OCI-LY1 (cell line): ENCODE data around the gene TCEA3.

ENCODE experiments used
- H2AFZ ChIP-seq: fragments of 200-600 bp; sonication (generic), shearing (Covaris generic); 2 replicates; pipeline ENCODE4 v1.6.0; 2014; ENCODE audit warnings: antibody characterized with exemption, mild to moderate bottlenecking, low read length
- H3F3A ChIP-seq: fragments of 200-600 bp; sonication (generic), shearing (Covaris generic); 2 replicates; pipeline ENCODE4 v1.6.0; 2014; ENCODE audit warnings: mild to moderate bottlenecking, antibody characterized with exemption, low read length, moderate library complexity; ENCODE audit not compliant: insufficient read depth
- H3K27ac ChIP-seq: fragments of 200-600 bp; sonication (generic); 2 replicates; pipeline ENCODE4 v1.5.1; 2014; ENCODE audit warnings: low read length, mixed run types, mild to moderate bottlenecking, low read depth; ENCODE audit not compliant: poor library complexity, severe bottlenecking
- H3K27me3 ChIP-seq: fragments of 200-600 bp; sonication (generic); 2 replicates; pipeline ENCODE4 v1.6.0; 2014; ENCODE audit warnings: antibody characterized with exemption, mild to moderate bottlenecking, low read length, moderate library complexity; ENCODE audit not compliant: insufficient read depth
- H3K36me3 ChIP-seq: fragments of 200-600 bp; sonication (generic); 2 replicates; pipeline ENCODE4 v1.6.1; 2014; ENCODE audit warnings: mild to moderate bottlenecking, antibody characterized with exemption, low read length, moderate library complexity, mixed read lengths; ENCODE audit not compliant: insufficient read depth
- H3K4me1 ChIP-seq: fragments of 200-600 bp; sonication (generic); 2 replicates; pipeline ENCODE4 v1.5.1; 2014; ENCODE audit warnings: mild to moderate bottlenecking, low read length, moderate library complexity; ENCODE audit not compliant: insufficient read depth, severe bottlenecking
- H3K4me2 ChIP-seq: fragments of 200-600 bp; sonication (generic), shearing (Covaris generic); 2 replicates; pipeline ENCODE4 v1.6.1; 2014; ENCODE audit warnings: low read length
- H3K4me3 ChIP-seq: fragments of 200-600 bp; sonication (generic); 2 replicates; pipeline ENCODE4 v1.5.1; 2014; ENCODE audit warnings: low read length, low read depth, mild to moderate bottlenecking, mixed read lengths; ENCODE audit not compliant: poor library complexity, severe bottlenecking
- H3K79me2 ChIP-seq: fragments of 200-600 bp; shearing (Covaris generic); 2 replicates; pipeline ENCODE4 v1.6.1; 2016; ENCODE audit warnings: mixed run types, low read length, mixed read lengths; ENCODE audit not compliant: insufficient read depth
- H3K9ac ChIP-seq: fragments of 200-600 bp; sonication (generic), shearing (Covaris generic); 2 replicates; pipeline ENCODE4 v1.6.1; 2014; ENCODE audit warnings: mild to moderate bottlenecking, low read length, mixed read lengths
- H3K9me2 ChIP-seq: fragments of 200-600 bp; sonication (generic), shearing (Covaris generic); 2 replicates; pipeline ENCODE4 v1.6.1; 2014; ENCODE audit warnings: low read depth, mild to moderate bottlenecking, low read length, mixed read lengths
- H3K9me3 ChIP-seq: fragments of 200-600 bp; shearing (Covaris generic); 2 replicates; pipeline ENCODE4 v1.6.1; 2014; ENCODE audit warnings: low read length, mixed read lengths
- H4K20me1 ChIP-seq: fragments of 200-600 bp; sonication (generic), shearing (Covaris generic); 2 replicates; pipeline ENCODE4 v1.6.0; 2016; ENCODE audit warnings: mild to moderate bottlenecking, low read length; ENCODE audit not compliant: insufficient read depth
- EZH2 ChIP-seq: fragments of 200-600 bp; sonication (generic), shearing (Covaris generic); IDR thresholded peaks from 2 replicates; pipeline ENCODE4 v1.8.0; 2017; ENCODE audit warnings: borderline replicate concordance, mixed run types, mild to moderate bottlenecking, antibody characterized with exemption, low read length, moderate library complexity, mixed read lengths
- TF ChIP-seq, protein P1 (sequence below): fragments of 200-600 bp; sonication (generic), shearing (Covaris generic); IDR thresholded peaks from 2 replicates; pipeline ENCODE4 v1.5.1; 2017; ENCODE audit warnings: mild to moderate bottlenecking, antibody characterized with exemption, low read length, moderate library complexity, mixed read lengths

Gene TCEA3

DNA sequence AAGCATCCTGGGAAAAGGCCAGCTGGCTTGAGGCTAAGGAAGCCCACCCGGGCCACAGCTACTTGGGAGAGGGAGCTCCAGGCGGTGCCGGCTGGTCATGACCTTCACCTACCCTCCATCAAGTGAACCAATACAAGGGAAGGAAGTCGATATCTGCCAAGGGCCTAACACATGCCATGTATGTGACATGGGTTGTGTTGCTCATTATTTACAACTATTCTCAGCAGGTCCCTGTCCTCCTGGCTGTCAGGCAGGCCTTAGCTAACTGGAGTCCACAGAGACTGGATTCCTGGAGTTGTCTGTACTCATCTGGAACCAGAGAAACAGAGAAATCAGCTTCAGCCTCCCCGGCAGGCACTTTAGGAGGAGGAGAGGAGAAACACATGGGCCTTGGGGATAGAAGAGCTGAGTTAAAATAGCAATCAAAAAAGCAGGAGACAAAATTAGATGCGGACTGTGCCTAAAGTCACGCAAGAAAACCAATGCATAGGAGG is 15.7 kb downstream of the TCEA3 start:
- Histone ChIP-seq H3K27ac (no peak overlapping the region), H3K4me1 (peaks cover 4% of the 10 kb centered on the region), H3K9me2 (no peaks in the 10 kb centered on the region), H4K20me1 (no peaks in the 10 kb centered on the region), H2AFZ (no peak overlapping the region), H3K36me3 (no peaks in the 10 kb centered on the region), H3K4me2 (no peak overlapping the region), H3F3A (no peaks in the 10 kb centered on the region), H3K9ac (no peak overlapping the region), H3K4me3 (no peak overlapping the region), H3K9me3 (no peaks in the 10 kb centered on the region), H3K27me3 (no peaks in the 10 kb centered on the region), H3K79me2 (no peaks in the 10 kb centered on the region)
- TF ChIP-seq EZH2 = no peak
- TF ChIP-seq, protein P1, sequence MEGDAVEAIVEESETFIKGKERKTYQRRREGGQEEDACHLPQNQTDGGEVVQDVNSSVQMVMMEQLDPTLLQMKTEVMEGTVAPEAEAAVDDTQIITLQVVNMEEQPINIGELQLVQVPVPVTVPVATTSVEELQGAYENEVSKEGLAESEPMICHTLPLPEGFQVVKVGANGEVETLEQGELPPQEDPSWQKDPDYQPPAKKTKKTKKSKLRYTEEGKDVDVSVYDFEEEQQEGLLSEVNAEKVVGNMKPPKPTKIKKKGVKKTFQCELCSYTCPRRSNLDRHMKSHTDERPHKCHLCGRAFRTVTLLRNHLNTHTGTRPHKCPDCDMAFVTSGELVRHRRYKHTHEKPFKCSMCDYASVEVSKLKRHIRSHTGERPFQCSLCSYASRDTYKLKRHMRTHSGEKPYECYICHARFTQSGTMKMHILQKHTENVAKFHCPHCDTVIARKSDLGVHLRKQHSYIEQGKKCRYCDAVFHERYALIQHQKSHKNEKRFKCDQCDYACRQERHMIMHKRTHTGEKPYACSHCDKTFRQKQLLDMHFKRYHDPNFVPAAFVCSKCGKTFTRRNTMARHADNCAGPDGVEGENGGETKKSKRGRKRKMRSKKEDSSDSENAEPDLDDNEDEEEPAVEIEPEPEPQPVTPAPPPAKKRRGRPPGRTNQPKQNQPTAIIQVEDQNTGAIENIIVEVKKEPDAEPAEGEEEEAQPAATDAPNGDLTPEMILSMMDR = no peak

DNA sequence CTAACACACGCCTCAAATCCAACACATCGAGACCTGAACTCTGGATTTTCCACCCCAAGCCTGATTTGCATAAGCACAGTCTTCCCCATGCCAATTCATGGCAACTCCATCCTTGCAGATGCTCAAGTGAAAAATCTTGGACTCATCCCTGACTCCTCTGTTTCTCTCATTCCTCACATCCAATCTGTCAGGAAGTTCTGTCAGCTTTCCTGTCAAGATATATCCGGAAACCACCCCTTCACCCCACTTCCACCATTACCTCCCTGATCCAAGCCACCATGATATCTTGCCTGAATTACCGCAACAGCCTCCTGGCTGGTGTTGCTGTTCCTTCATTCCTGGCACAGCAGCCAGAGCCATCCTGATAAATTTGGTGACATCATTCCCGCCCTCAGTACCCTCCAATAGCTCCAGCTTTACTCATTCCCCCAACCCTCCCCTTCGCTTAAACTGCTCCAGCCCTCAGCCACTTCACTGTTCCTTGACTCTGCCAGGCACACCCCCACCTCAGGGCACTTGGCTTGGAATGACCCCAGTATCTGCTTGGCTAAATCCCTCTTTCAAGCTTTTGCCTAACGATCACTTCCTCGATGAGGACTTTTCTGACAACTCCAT is 17.4 kb downstream of the TCEA3 start:
- no peaks in the 10 kb centered on the region for H3K27me3 ChIP-seq

DNA sequence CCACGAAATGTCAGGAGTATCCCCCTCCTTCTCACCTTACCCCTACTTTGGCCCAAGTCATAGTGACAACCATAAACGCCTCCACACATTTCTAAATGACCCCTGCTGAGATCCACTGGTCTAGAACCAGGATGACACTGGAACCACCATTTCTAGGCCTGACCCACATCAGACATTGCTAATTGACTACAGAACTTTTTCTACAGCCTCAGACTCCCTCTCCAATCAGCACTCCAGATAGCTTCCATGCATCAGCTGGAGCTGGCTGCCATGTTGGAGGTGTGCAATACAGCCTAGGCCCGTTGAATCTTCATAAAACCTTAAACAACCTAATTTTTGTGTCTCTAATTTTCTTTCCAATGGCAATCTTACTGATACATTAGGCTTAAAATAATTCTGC is 18.6 kb downstream of the TCEA3 start:
- Histone ChIP-seq H3K4me1 (peaks cover 4% of the 10 kb centered on the region), H3K9ac (no peak overlapping the region), H4K20me1 (no peaks in the 10 kb centered on the region), H3K9me2 (no peaks in the 10 kb centered on the region), H3F3A (no peaks in the 10 kb centered on the region), H2AFZ (no peak overlapping the region), H3K27me3 (no peaks in the 10 kb centered on the region), H3K27ac (no peak overlapping the region), H3K9me3 (no peaks in the 10 kb centered on the region), H3K4me3 (no peak overlapping the region), H3K79me2 (no peaks in the 10 kb centered on the region), H3K36me3 (no peaks in the 10 kb centered on the region), H3K4me2 (no peak overlapping the region)
- TF ChIP-seq, protein P1 = no peak
- TF ChIP-seq EZH2 = no peak

More for the DNA sequence above, 17.4 kb downstream of the TCEA3 start:
- no peaks in the 10 kb centered on the region for H3K9me3 ChIP-seq
- peaks cover 4% of the 10 kb centered on the region for H3K4me1 ChIP-seq
- TF ChIP-seq, protein P1 = no peak
- no peak for TF ChIP-seq EZH2
- H3K4me2 ChIP-seq = no peak overlapping the region
- no peaks in the 10 kb centered on the region for H3K9me2 ChIP-seq
- no peak overlapping the region for H3K9ac ChIP-seq
- no peaks in the 10 kb centered on the region for H3F3A ChIP-seq
- no peak overlapping the region for H3K27ac ChIP-seq
- H3K4me3 ChIP-seq = no peak overlapping the region
- H4K20me1 ChIP-seq = no peaks in the 10 kb centered on the region
- H3K79me2 ChIP-seq = no peaks in the 10 kb centered on the region
- no peaks in the 10 kb centered on the region for H3K36me3 ChIP-seq
- H2AFZ ChIP-seq = no peak overlapping the region
